CD4-positive, alpha-beta T cell (primary cell): Measurements from ENCODE around the gene ANKRD42. TPM values are rescaled to one million over a fixed set of nuclear protein-coding genes. Genes with fewer than 3 reads are reported as not detected.

ENCODE experiments used
- ATAC-seq: fragments of 200-7000 bp; cut with Tn5 transposase; one replicate; pipeline ENCODE4 v1.10.0; 2022; ENCODE audit warnings: mild to moderate bottlenecking; ENCODE audit not compliant: poor library complexity
- CTCF ChIA-PET: fragments of 350-600 bp; sonication (Branson Sonifier 250); formaldehyde crosslinking; loops from one replicate; lab custom pipeline; 2021; ENCODE audit warnings: antibody characterized with exemption, inconsistent platforms; lab: Charles Lee
- POLR2A ChIA-PET: fragments of 350-600 bp; sonication (Branson Sonifier 250); formaldehyde crosslinking; loops from one replicate; lab custom pipeline; 2021; ENCODE audit warnings: antibody characterized with exemption, inconsistent platforms; lab: Charles Lee
- DNase-seq, 14 experiments: peaks; one replicate each; pipeline ENCODE4 v3.0.0-alpha.2; 2013 to 2020; ENCODE audit warnings: mixed read lengths in 2 of 14
- H3K27ac ChIP-seq, 2 donors: one replicate each; pipeline versions ENCODE4 v1.5.1 to v1.7.0; 2013; ENCODE audit warnings: low read length in 2 of 2, low read depth in 1 of 2, mild to moderate bottlenecking in 1 of 2
- H3K27me3 ChIP-seq, 2 experiments: 1 replicate in 1 of 2; 2 replicates in 1 of 2; pipeline versions ENCODE4 v1.6.1 to v1.7.0; 2013; ENCODE audit warnings: low read length in 2 of 2, control low read depth in 1 of 2, mild to moderate bottlenecking in 1 of 2, moderate library complexity in 1 of 2; ENCODE audit not compliant: insufficient read depth in 2 of 2, control insufficient read depth in 1 of 2
- H3K36me3 ChIP-seq: one replicate; pipeline ENCODE4 v1.6.1; 2013; ENCODE audit warnings: low read length, control low read depth; ENCODE audit not compliant: insufficient read depth
- H3K4me1 ChIP-seq: one replicate; pipeline ENCODE4 v1.6.1; 2013; ENCODE audit warnings: low read length, control low read depth; ENCODE audit not compliant: insufficient read depth
- H3K4me3 ChIP-seq: one replicate; pipeline ENCODE4 v1.5.1; 2013; ENCODE audit warnings: mild to moderate bottlenecking, low read length, moderate library complexity
- H3K9me3 ChIP-seq, 2 experiments: 1 replicate in 1 of 2; 2 replicates in 1 of 2; pipeline versions ENCODE4 v1.6.1 to v1.7.0; 2013; ENCODE audit warnings: low read length in 2 of 2, mild to moderate bottlenecking in 2 of 2, control low read depth in 1 of 2, moderate library complexity in 1 of 2; ENCODE audit not compliant: control insufficient read depth in 1 of 2, insufficient read depth in 1 of 2
- H3K27ac Mint-ChIP-seq: one replicate; pipeline ENCODE4 v1.8.0; 2020; ENCODE audit warnings: mixed read lengths
- H3K27me3 Mint-ChIP-seq: one replicate; pipeline ENCODE4 v1.8.0; 2021; ENCODE audit warnings: mixed read lengths
- H3K36me3 Mint-ChIP-seq: one replicate; pipeline ENCODE4 v1.8.0; 2021; ENCODE audit warnings: low read depth, mixed read lengths
- H3K4me1 Mint-ChIP-seq: one replicate; pipeline ENCODE4 v1.8.0; 2021; ENCODE audit warnings: low read depth, mixed read lengths
- H3K4me3 Mint-ChIP-seq: one replicate; pipeline ENCODE4 v1.8.0; 2020; ENCODE audit warnings: mild to moderate bottlenecking, mixed read lengths
- H3K9me3 Mint-ChIP-seq: one replicate; pipeline ENCODE4 v1.8.0; 2020; ENCODE audit warnings: mixed read lengths
- CTCF ChIP-seq: fragments of 200-600 bp; IDR thresholded peaks from one replicate; pipeline ENCODE4 v1.8.0; 2022; ENCODE audit warnings: antibody characterized with exemption, mild to moderate bottlenecking
- intact Hi-C, 2 experiments: fragments of 100-400 bp; cut with DNase I in 1 of 2; cut with micrococcal nuclease in 1 of 2; formaldehyde crosslinking; loops; one replicate each; pipeline versions ENCODE4 v1.15.1 to v1.9.0; 2023 to 2025; cut with DNase I, micrococcal nuclease
- total RNA-seq, 174 experiments: library from RNA in 2 of 174; stranded (reverse) in 2 of 174; gene quantifications; one replicate each; pipeline ENCODE4 v1.2.3 and lab custom pipeline; 2021 to 2026

ANKRD42 gene
- total RNA-seq, 2 experiments from 2014 or later: 8.6 to 10.0 TPM

DNA sequence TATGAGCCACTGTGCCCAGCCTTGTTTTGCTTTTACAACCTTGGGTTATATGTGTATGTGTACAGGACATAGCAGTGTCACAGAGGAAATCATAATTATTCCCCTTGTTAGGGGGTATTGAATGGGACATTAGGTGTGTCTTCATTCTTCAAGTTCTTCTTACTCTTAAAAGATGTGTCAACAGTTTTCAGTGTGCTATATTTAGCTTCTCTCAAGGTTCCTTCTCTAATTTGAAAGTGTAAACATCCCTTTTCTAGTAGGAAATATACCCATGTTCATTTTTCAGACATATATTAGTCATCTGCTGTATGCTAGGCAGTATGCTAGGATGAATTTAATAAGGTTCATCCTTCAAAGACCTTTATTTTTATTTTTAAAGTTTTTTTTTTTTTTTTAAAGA lies 19.5 kb upstream of the ANKRD42 start:
- Histone ChIP-seq H3K36me3 (peaks cover 83% of the 10 kb centered on the region), H3K27ac (no peak overlapping the region), H3K4me3 (no peak overlapping the region), H3K27me3 (no peaks in the 10 kb centered on the region), H3K9me3 (no peaks in the 10 kb centered on the region), H3K4me1 (peaks cover 40% of the 10 kb centered on the region)
- Mint-ChIP-seq H3K9me3 (no peaks in the 10 kb centered on the region), H3K4me3 (peak overlapping the region; percentile 14), H3K27me3 (no peaks in the 10 kb centered on the region), H3K4me1 (peaks cover 75% of the 10 kb centered on the region), H3K27ac (peak overlapping the region; percentile 66), H3K36me3 (peaks cover 93% of the 10 kb centered on the region)
- POLR2A ChIA-PET: interaction anchor here (3.9 kb wide), 1 partner anchor 18 kb away, joined by 31 read pairs; the partner anchor contains the start of gene PCF11
- DNase-seq (no peak), ATAC-seq (no peak)
- intact Hi-C loops: loop anchor here in 1 of 2 experiments (5.0 kb wide), 1 partner anchor 267 kb away; no protein-coding TSS in a partner anchor
- no peak for TF ChIP-seq CTCF
- CTCF ChIA-PET: interaction anchor here (1.8 kb wide), 1 partner anchor 15 kb away, joined by 6 read pairs; no protein-coding TSS in a partner anchor

DNA sequence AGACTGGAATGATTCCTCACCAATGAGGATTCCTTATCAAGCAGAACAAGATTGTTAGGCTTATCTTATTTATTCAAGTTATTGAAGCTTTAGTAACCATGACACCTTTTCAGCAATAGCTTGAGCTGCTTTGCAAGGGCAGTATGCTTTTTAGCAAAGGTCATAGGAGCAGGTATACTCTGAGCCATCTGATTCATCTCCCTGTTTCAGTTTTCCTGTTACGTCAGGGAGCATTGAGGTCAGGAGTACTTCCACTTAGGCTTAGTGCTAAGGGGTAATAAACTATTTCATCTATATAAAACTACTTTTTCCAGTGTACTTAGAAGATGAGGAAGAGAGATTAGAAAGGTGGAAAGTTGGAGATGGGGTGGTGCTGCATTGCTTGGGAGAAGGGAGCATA lies 17.7 kb upstream of the ANKRD42 start:
- Histone ChIP-seq H3K36me3 (peaks cover 82% of the 10 kb centered on the region), H3K4me3 (no peak overlapping the region), H3K27me3 (no peaks in the 10 kb centered on the region), H3K9me3 (no peaks in the 10 kb centered on the region), H3K27ac (no peak overlapping the region), H3K4me1 (peaks cover 38% of the 10 kb centered on the region)
- H3K27ac Mint-ChIP-seq: peak overlapping the region; percentile 74
- CTCF ChIA-PET: no interaction called here
- intact Hi-C loops: loop anchor here (2.0 kb wide), 2 partner anchors 13 to 15 kb away; no protein-coding TSS in a partner anchor
- no peaks in the 10 kb centered on the region for H3K27me3 Mint-ChIP-seq
- POLR2A ChIA-PET: interaction anchor here (1.0 kb wide), 1 partner anchor 19 kb away, joined by 4 read pairs; the partner anchor contains the start of gene PCF11
- no peak overlapping the region for H3K4me3 Mint-ChIP-seq
- no peak for TF ChIP-seq CTCF
- DNase-seq: no peak
- peaks cover 88% of the 10 kb centered on the region for H3K36me3 Mint-ChIP-seq
- ATAC-seq: no peak
- H3K4me1 Mint-ChIP-seq: peaks cover 66% of the 10 kb centered on the region
- H3K9me3 Mint-ChIP-seq: no peaks in the 10 kb centered on the region

DNA sequence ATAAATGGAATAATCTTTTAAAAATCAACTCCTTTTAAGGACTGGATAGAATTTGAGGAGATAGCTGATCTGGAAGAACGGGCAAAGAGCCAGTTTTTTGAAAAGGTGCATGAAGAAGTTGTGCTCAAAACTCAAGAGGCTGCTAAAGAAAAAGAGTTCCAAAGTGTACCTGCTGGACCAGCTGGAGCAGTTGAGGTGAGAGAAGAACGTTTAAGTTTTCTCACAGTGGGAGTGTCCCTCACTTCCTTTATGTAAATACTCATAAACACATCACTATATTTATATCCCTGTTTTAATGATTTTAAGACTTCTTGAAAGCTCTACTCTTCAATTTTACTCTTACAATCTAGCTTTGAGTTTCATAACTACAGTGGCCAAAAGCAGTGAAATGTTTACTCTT lies 11.7 kb upstream of the ANKRD42 start:
- ATAC-seq (no peak), DNase-seq (no peak)
- no peaks in the 10 kb centered on the region for H3K27me3 Mint-ChIP-seq
- H3K27ac ChIP-seq: peak overlapping the region in 1 of 2 donors; percentile 10
- ChIA-PET POLR2A (interaction anchor here (1.1 to 2.4 kb wide), 3 partner anchors 12 to 25 kb away, joined by 3 to 29 read pairs (median 8); partner anchors contain the start of genes ANKRD42 and PCF11), CTCF (interaction anchor here (1.0 to 1.3 kb wide), 2 partner anchors 11 to 31 kb away, joined by 3 to 4 read pairs; partner anchors contain the start of gene ANKRD42)
- no peaks in the 10 kb centered on the region for H3K27me3 ChIP-seq
- intact Hi-C loops: no loop called here
- H3K9me3 ChIP-seq: no peaks in the 10 kb centered on the region
- H3K9me3 Mint-ChIP-seq: no peaks in the 10 kb centered on the region
- H3K36me3 Mint-ChIP-seq: peaks cover 78% of the 10 kb centered on the region
- H3K36me3 ChIP-seq: peaks cover 92% of the 10 kb centered on the region
- no peak overlapping the region for H3K4me3 ChIP-seq
- no peak for TF ChIP-seq CTCF
- no peak overlapping the region for H3K4me3 Mint-ChIP-seq
- H3K27ac Mint-ChIP-seq: peak overlapping the region; percentile 64
- H3K4me1 Mint-ChIP-seq: peaks cover 30% of the 10 kb centered on the region
- H3K4me1 ChIP-seq: peaks cover 4% of the 10 kb centered on the region
